Measurements from ENCODE around the gene STUB1. TPM values are rescaled to one million over a fixed set of nuclear protein-coding genes. Genes with fewer than 3 reads are reported as not detected.

STUB1 gene
- total RNA-seq, 1 donor from 2014 or later = 87.1 TPM

GRCh38 chr16:641326-642188 is 38.7 kb upstream of the STUB1 start, which contains the start of gene MCRIP2:
Gene MCRIP2 (plus strand): TSS chr16:641828. CDS start chr16:641992, 164 bp downstream.
- Mint-ChIP-seq H3K9me3 (ENCODE audit: low read depth) (no peaks in the 10 kb centered on the region), H3K4me1 (ENCODE audit: low read depth) (peaks cover 9% of the 10 kb centered on the region), H3K4me3 (ENCODE audit: low read depth) (peak within 1 kb of the TSS; percentile 68), H3K27me3 (no peaks in the 10 kb centered on the region), H3K36me3 (ENCODE audit: insufficient read depth) (peaks cover 4% of the 10 kb centered on the region), H3K27ac (no peak within 1 kb of the TSS)
- peak; percentile 73 for DNase-seq (ENCODE audit: low spot score, unreplicated experiment)
- TF ChIP-seq CTCF (IDR thresholded peaks at IDR 0.05; ENCODE audit: unreplicated experiment) = no peak

- H3K27ac Mint-ChIP-seq = no peak overlapping the region
- peaks cover 7% of the 10 kb centered on the region for H3K4me1 Mint-ChIP-seq (ENCODE audit: low read depth)
- H3K4me3 Mint-ChIP-seq (ENCODE audit: low read depth) = peak overlapping the region; percentile 68
- H3K9me3 Mint-ChIP-seq (ENCODE audit: low read depth) = no peaks in the 10 kb centered on the region
- DNase-seq (ENCODE audit: low spot score, unreplicated experiment) = no peak
- TF ChIP-seq CTCF (IDR thresholded peaks at IDR 0.05; ENCODE audit: unreplicated experiment) = no peak
- H3K27me3 Mint-ChIP-seq = no peaks in the 10 kb centered on the region
- H3K36me3 Mint-ChIP-seq (ENCODE audit: insufficient read depth) = peaks cover 2% of the 10 kb centered on the region
Observed at GRCh38 chr16:642189-643049, 37.8 kb upstream of the STUB1 start.

- Mint-ChIP-seq H3K27ac (no peak overlapping the region), H3K27me3 (no peaks in the 10 kb centered on the region), H3K9me3 (ENCODE audit: low read depth) (no peaks in the 10 kb centered on the region), H3K4me3 (ENCODE audit: low read depth) (peak overlapping the region; percentile 68), H3K4me1 (ENCODE audit: low read depth) (peaks cover 4% of the 10 kb centered on the region), H3K36me3 (ENCODE audit: insufficient read depth) (peaks cover 2% of the 10 kb centered on the region)
- no peak for TF ChIP-seq CTCF (IDR thresholded peaks at IDR 0.05; ENCODE audit: unreplicated experiment)
- no peak for DNase-seq (ENCODE audit: low spot score, unreplicated experiment)
Observed at GRCh38 chr16:643050-643368, 37.2 kb upstream of the STUB1 start.

- Mint-ChIP-seq H3K27ac (no peak overlapping the region), H3K36me3 (ENCODE audit: insufficient read depth) (peaks cover 2% of the 10 kb centered on the region), H3K27me3 (no peaks in the 10 kb centered on the region), H3K4me1 (ENCODE audit: low read depth) (peaks cover 3% of the 10 kb centered on the region), H3K9me3 (ENCODE audit: low read depth) (no peaks in the 10 kb centered on the region), H3K4me3 (ENCODE audit: low read depth) (peak overlapping the region; percentile 62)
- TF ChIP-seq CTCF (IDR thresholded peaks at IDR 0.05; ENCODE audit: unreplicated experiment) = no peak
- DNase-seq (ENCODE audit: low spot score, unreplicated experiment) = no peak
Observed at GRCh38 chr16:644556-644955, 35.7 kb upstream of the STUB1 start.
